SU-DHL-6 (cell line): ENCODE results near the gene PPP6R1.

ENCODE experiments used
- H2AFZ ChIP-seq: fragments of 200-600 bp; sonication (generic); 2 replicates; pipeline ENCODE4 v1.6.1; 2014; ENCODE audit warnings: low read depth, mild to moderate bottlenecking, moderate library complexity, mixed read lengths, antibody characterized with exemption, low read length; ENCODE audit not compliant: severe bottlenecking
- H3F3A ChIP-seq: fragments of 200-600 bp; shearing (Covaris generic); 2 replicates; pipeline ENCODE4 v1.6.0; 2016; ENCODE audit warnings: antibody characterized with exemption, mild to moderate bottlenecking; ENCODE audit not compliant: insufficient read depth
- H3K27ac ChIP-seq: fragments of 200-600 bp; sonication (generic); 2 replicates; pipeline ENCODE4 v1.5.1; 2016; ENCODE audit warnings: low read depth, mild to moderate bottlenecking, low read length, moderate library complexity, mixed read lengths
- H3K27me3 ChIP-seq: fragments of 200-600 bp; sonication (generic), shearing (Covaris generic); 2 replicates; pipeline ENCODE4 v1.6.0; 2014; ENCODE audit warnings: mild to moderate bottlenecking, low read length
- H3K36me3 ChIP-seq: fragments of 200-600 bp; sonication (generic); 2 replicates; pipeline ENCODE4 v1.6.1; 2014; ENCODE audit warnings: mild to moderate bottlenecking, low read length, mixed read lengths
- H3K4me2 ChIP-seq: fragments of 300-600, 200-600 bp; shearing (Covaris generic), sonication (generic); 2 replicates; pipeline ENCODE4 v1.6.0; 2014; ENCODE audit warnings: low read length, low read depth, mild to moderate bottlenecking; ENCODE audit not compliant: poor library complexity, severe bottlenecking
- H3K4me3 ChIP-seq: fragments of 200-600 bp; sonication (generic); 2 replicates; pipeline ENCODE4 v1.5.1; 2014; ENCODE audit warnings: antibody characterized with exemption, low read length, mild to moderate bottlenecking, mixed read lengths; ENCODE audit not compliant: insufficient read depth, poor library complexity, severe bottlenecking
- H3K79me2 ChIP-seq: fragments of 200-600 bp; sonication (generic); 2 replicates; pipeline ENCODE4 v1.6.1; 2014; ENCODE audit warnings: mild to moderate bottlenecking, low read length, moderate library complexity; ENCODE audit not compliant: insufficient read depth
- H3K9ac ChIP-seq: fragments of 200-600 bp; sonication (generic); 2 replicates; pipeline ENCODE4 v1.7.0; 2014; ENCODE audit warnings: mild to moderate bottlenecking, low read length
- H3K9me2 ChIP-seq: fragments of 200-600 bp; sonication (generic); replicated peaks from 2 replicates; pipeline ENCODE4 v1.6.1; 2014; ENCODE audit warnings: low read length; ENCODE audit not compliant: insufficient read depth
- H3K9me3 ChIP-seq: fragments of 200-600 bp; sonication (generic); 2 replicates; pipeline ENCODE4 v1.6.1; 2014; ENCODE audit warnings: low read length, mixed read lengths; ENCODE audit not compliant: insufficient read depth
- H4K20me1 ChIP-seq: fragments of 200-600 bp; sonication (generic); 2 replicates; pipeline ENCODE4 v1.6.1; 2014; ENCODE audit warnings: low read depth, mild to moderate bottlenecking, antibody characterized with exemption, low read length, moderate library complexity, mixed read lengths
- CTCF ChIP-seq: fragments of 200-600 bp; sonication (generic); IDR thresholded peaks from one replicate; pipeline ENCODE4 v1.5.1; 2017; ENCODE audit warnings: antibody characterized with exemption, mild to moderate bottlenecking, low read length, moderate library complexity; ENCODE audit not compliant: insufficient read depth, poor library complexity, severe bottlenecking
- EZH2phosphoT487 ChIP-seq: fragments of 200-600 bp; sonication (generic), shearing (Covaris generic); conservative IDR thresholded peaks from 2 replicates; pipeline ENCODE4 v1.6.1; 2018; ENCODE audit warnings: mild to moderate bottlenecking, antibody characterized with exemption, low read length, moderate library complexity, mixed read lengths

Gene PPP6R1

GRCh38 chr19:55196803-55197202 lies 62.0 kb downstream of the PPP6R1 start:
- TF ChIP-seq EZH2phosphoT487 (no peak), CTCF (no peak)
- H3K4me3 ChIP-seq, result no peak overlapping the region
- H3K9ac ChIP-seq, result no peak overlapping the region
- no peak overlapping the region for H2AFZ ChIP-seq
- no peaks in the 10 kb centered on the region for H3F3A ChIP-seq
- no peaks in the 10 kb centered on the region for H3K79me2 ChIP-seq
- no peaks in the 10 kb centered on the region for H3K9me2 ChIP-seq
- H4K20me1 ChIP-seq, result no peaks in the 10 kb centered on the region
- H3K4me2 ChIP-seq, result no peak overlapping the region
- H3K9me3 ChIP-seq, result no peaks in the 10 kb centered on the region
- no peaks in the 10 kb centered on the region for H3K36me3 ChIP-seq
- H3K27ac ChIP-seq, result no peak overlapping the region
- no peaks in the 10 kb centered on the region for H3K27me3 ChIP-seq

- no peaks in the 10 kb centered on the region for H3K27me3 ChIP-seq
- H3K9ac ChIP-seq, result no peak overlapping the region
- no peak overlapping the region for H3K4me3 ChIP-seq
- no peak overlapping the region for H3K27ac ChIP-seq
- H3K9me3 ChIP-seq, result no peaks in the 10 kb centered on the region
- no peak overlapping the region for H2AFZ ChIP-seq
- H3K79me2 ChIP-seq, result no peaks in the 10 kb centered on the region
- no peak for TF ChIP-seq EZH2phosphoT487
- no peak for TF ChIP-seq CTCF
- H3K4me2 ChIP-seq, result no peak overlapping the region
- H4K20me1 ChIP-seq, result no peaks in the 10 kb centered on the region
- no peaks in the 10 kb centered on the region for H3K36me3 ChIP-seq
- no peaks in the 10 kb centered on the region for H3F3A ChIP-seq
- no peaks in the 10 kb centered on the region for H3K9me2 ChIP-seq
Observed at GRCh38 chr19:55193481-55193880, 65.3 kb downstream of the PPP6R1 start.

- H4K20me1 ChIP-seq, result no peaks in the 10 kb centered on the region
- H3K79me2 ChIP-seq, result no peaks in the 10 kb centered on the region
- H3K9me2 ChIP-seq, result no peaks in the 10 kb centered on the region
- H3K4me2 ChIP-seq, result no peak overlapping the region
- H3F3A ChIP-seq, result no peaks in the 10 kb centered on the region
- H3K9me3 ChIP-seq, result no peaks in the 10 kb centered on the region
- no peaks in the 10 kb centered on the region for H3K36me3 ChIP-seq
- no peaks in the 10 kb centered on the region for H3K27me3 ChIP-seq
- no peak overlapping the region for H3K27ac ChIP-seq
- H3K4me3 ChIP-seq, result no peak overlapping the region
- H2AFZ ChIP-seq, result no peak overlapping the region
- TF ChIP-seq EZH2phosphoT487, result no peak
- no peak for TF ChIP-seq CTCF
- no peak overlapping the region for H3K9ac ChIP-seq
Observed at GRCh38 chr19:55189403-55189835, 69.4 kb downstream of the PPP6R1 start.

- no peaks in the 10 kb centered on the region for H4K20me1 ChIP-seq
- no peaks in the 10 kb centered on the region for H3K27me3 ChIP-seq
- H3K9ac ChIP-seq, result no peak overlapping the region
- H3K36me3 ChIP-seq, result no peaks in the 10 kb centered on the region
- TF ChIP-seq CTCF (no peak), EZH2phosphoT487 (no peak)
- no peak overlapping the region for H3K4me2 ChIP-seq
- H3K27ac ChIP-seq, result no peak overlapping the region
- H3K79me2 ChIP-seq, result no peaks in the 10 kb centered on the region
- H2AFZ ChIP-seq, result no peak overlapping the region
- H3K9me2 ChIP-seq, result no peaks in the 10 kb centered on the region
- no peaks in the 10 kb centered on the region for H3K9me3 ChIP-seq
- H3F3A ChIP-seq, result no peaks in the 10 kb centered on the region
- no peak overlapping the region for H3K4me3 ChIP-seq
Observed at GRCh38 chr19:55188625-55189024, 70.2 kb downstream of the PPP6R1 start.
